ENCODE measurements around the gene PLEKHG7. TPM values are rescaled to one million over a fixed set of nuclear protein-coding genes. Genes with fewer than 3 reads are reported as not detected.
"Not testable (repeated sequence)": the region's sequence is repeated elsewhere in the genome, so short reads cannot be mapped to it uniquely, and the experiment has no call there.

The PLEKHG7 gene
- total RNA-seq, 8 experiments from 2014 or later: 0.05 to 0.91 (median 0.20) TPM

DNA sequence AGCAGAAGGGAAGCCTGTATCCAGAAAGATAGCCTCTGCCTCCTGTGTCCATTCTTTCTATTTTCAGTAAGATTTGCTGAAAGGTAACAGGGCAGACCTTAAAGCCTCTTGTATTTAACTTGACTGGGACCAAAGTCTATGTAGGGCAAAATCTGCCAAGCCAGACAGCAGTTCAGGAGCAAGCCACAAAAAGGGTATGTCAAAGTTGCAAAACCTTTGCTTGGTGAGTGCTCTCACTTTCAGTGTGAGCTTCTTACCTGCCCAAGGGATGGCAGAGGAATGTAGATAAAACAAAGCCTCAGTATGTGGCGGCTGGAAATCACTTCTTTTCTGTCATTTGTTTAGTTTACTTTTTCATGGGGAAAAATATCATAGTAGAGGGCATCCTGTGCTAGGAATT is 63.1 kb downstream of the PLEKHG7 start:
- no peak for ATAC-seq (replicated peaks in 6 of 8)
- Histone ChIP-seq H3K4me3 (no peak overlapping the region), H3K27ac (no peak overlapping the region), H3K4me1 (replicated peaks in 1 of 2) (peaks cover 0 to 22% of the 10 kb centered on the region in 2 donors)
- in situ Hi-C loops (cut with MboI; ENCODE audit: low pct_unique_long_range_greater_than_20kb in 2 of 9, low sequenced_read_pairs in 9 of 9, unreplicated experiment in 9 of 9): no loop called here
- 100% methylated on average over 1 of the region's 1 CpG; no CpG with 5 or more reads in 7 of the 10 experiments for WGBS, 10 experiments

DNA sequence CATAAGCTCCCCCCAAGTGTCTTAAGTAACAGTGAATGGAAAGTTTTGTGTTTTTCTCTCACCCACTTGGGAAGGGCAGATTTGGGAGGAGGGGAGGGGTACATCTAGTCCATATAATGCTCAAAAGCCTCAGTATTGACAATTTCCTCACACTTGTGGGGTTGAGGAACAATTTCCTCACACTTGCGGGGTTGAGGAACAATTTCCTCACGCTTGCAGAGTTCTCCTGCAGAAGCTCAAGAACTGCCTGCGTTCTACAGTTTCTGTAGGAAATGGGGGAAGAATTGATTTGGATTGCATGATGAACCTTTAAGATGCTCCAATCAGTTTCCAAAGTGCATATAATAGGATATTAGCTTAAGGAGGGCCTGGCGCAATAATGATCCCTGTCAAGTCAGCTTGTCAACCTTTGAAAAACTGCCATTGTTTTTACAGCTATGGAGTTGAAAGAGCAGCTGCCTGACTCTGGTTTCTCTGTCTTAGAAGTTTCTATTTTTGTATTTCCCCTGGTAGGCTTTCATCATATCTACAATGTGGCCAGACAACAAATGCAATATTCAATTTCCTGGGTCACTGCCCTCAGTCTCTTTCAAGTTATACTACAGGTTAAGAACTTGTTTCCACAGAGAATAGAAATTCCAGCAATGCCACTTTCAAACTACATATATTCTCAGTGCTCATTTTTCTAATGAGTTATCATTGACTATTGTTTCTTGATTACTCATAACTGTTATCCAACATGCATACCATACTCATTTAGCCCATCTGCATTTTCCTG is 66.5 kb downstream of the PLEKHG7 start:
- WGBS, 10 experiments: 40 to 100% (median 82%) methylated on average over 1 to 4 of the region's 4 CpGs; no CpG with 5 or more reads in 1 of the 10 experiments
- ATAC-seq (replicated peaks in 6 of 8): peak in 4 of 8 experiments; percentile 24 to 70 (median 54)
- H3K27ac ChIP-seq: no peak overlapping the region
- in situ Hi-C loops (cut with MboI; ENCODE audit: low pct_unique_long_range_greater_than_20kb in 2 of 9, low sequenced_read_pairs in 9 of 9, unreplicated experiment in 9 of 9): no loop called here
- H3K4me3 ChIP-seq: no peak overlapping the region
- H3K4me1 ChIP-seq (replicated peaks in 1 of 2): peaks cover 0 to 18% of the 10 kb centered on the region in 2 donors

DNA sequence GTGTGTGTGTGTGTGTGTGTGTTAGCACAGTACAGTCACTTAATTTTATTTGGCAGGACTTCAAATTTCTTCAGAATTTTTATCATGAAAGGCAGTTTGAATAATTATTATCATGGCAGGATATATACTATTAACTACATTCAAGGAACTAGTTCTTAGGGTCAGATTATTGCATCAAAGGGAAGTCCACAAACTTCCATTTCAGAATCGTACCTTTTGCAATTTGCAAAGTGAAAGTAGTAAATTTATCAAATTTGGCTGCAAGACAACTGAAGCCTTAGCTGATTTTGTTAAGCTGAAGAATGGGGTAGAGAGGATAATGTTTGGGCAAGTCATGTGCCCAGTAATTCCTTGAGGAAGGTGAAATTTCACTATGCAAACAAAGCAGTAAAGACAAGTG is 68.2 kb downstream of the PLEKHG7 start:
- Histone ChIP-seq H3K27ac (no peak overlapping the region), H3K4me3 (no peak overlapping the region), H3K4me1 (replicated peaks in 1 of 2) (peaks cover 0 to 12% of the 10 kb centered on the region in 2 donors)
- 60 to 100% (median 93%) methylated on average over 1 of the region's 1 CpG; no CpG with 5 or more reads in 2 of the 10 experiments for WGBS, 10 experiments
- in situ Hi-C loops (cut with MboI; ENCODE audit: low pct_unique_long_range_greater_than_20kb in 2 of 9, low sequenced_read_pairs in 9 of 9, unreplicated experiment in 9 of 9): no loop called here
- no peak for ATAC-seq (replicated peaks in 6 of 8)

DNA sequence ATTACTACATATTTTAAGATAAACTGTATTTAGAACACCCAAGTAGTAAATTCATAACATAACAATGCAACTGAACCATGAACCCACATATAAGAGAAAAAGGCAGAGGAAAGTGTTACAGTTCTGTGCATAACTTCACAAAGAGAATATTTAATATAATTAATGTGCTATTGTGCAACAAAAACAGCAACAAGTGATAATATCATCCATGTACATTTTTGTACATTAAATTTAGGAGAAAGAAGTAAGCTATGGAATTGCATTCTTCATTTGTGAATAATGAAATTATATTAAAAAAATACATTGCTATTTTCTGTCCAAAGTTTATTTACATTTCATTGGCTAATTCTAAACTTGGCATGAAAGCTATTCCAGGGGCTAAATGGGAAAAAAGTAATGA is 72.6 kb downstream of the PLEKHG7 start:
- in situ Hi-C loops (cut with MboI; ENCODE audit: low pct_unique_long_range_greater_than_20kb in 2 of 9, low sequenced_read_pairs in 9 of 9, unreplicated experiment in 9 of 9): no loop called here
- Histone ChIP-seq H3K27ac (no peak overlapping the region), H3K4me1 (replicated peaks in 1 of 2) (no peaks in the 10 kb centered on the region), H3K4me3 (no peak overlapping the region)
- no peak for ATAC-seq (replicated peaks in 6 of 8)

DNA sequence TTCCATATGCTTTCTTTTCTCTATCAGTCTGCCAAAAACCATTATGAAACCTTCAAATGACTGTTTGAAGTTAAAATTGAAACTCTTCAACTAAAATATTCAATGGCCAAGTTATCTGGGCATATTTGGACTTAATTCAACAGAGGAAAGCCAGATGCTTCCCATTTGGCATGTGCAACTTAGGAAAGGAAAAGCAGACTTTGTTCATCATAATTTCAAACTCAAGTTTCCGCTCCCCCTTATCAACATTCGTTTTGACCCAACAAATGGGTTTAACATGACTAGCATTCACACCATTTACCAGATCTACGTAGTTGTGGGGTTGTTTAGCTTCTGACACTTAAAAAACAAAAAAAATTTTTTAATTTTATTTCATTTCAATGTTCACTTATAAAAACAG is 75.7 kb downstream of the PLEKHG7 start:
- no peak for ATAC-seq (replicated peaks in 6 of 8)
- Histone ChIP-seq H3K4me1 (replicated peaks in 1 of 2) (no peaks in the 10 kb centered on the region), H3K4me3 (no peak overlapping the region), H3K27ac (no peak overlapping the region)
- 47 to 100% (median 94%) methylated on average over 1 to 3 of the region's 3 CpGs for WGBS, 10 experiments
- in situ Hi-C loops (cut with MboI; ENCODE audit: low pct_unique_long_range_greater_than_20kb in 2 of 9, low sequenced_read_pairs in 9 of 9, unreplicated experiment in 9 of 9): no loop called here

DNA sequence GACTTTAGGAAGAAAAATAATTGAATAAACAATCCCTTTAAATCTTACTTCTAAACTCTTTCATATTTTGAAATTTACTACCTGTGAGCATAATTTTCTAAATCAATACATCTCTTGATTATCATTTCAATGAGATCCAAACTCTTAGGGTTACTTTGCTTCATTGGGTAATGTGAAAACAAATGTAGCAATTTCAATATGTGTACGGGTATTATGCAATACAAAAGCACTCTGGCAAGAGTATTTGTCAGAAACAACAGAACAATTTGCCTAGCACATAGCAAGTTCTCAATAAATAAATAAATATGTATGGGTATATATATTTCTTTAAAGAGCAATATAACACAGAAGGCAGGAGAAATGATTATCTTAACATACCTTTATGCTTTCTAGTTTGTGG is 77.1 kb downstream of the PLEKHG7 start:
- 31 to 100% (median 77%) methylated on average over 1 of the region's 1 CpG for WGBS, 10 experiments
- Histone ChIP-seq H3K4me1 (replicated peaks in 1 of 2) (no peaks in the 10 kb centered on the region), H3K4me3 (no peak overlapping the region), H3K27ac (no peak overlapping the region)
- no peak for ATAC-seq (replicated peaks in 6 of 8)
- in situ Hi-C loops (cut with MboI; ENCODE audit: low pct_unique_long_range_greater_than_20kb in 2 of 9, low sequenced_read_pairs in 9 of 9, unreplicated experiment in 9 of 9): no loop called here

DNA sequence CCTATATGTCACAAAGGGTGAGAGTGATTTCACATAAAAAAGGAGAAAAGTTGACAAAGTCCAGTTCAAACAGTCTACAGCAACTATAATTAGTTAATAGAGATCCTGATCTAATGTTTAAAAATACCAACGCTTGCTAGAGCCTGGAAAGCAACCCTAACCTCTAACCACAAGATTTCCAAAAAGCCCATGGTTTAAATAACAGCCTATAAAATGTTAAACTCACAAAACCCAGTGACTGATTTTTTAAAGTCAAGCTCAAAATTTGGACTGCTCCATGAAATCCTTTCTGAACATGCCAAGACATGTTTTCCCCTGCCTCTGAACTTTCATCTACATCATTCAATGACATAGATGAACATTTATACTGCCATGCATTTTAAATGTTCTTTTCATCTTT is 81.6 kb downstream of the PLEKHG7 start:
- H3K4me1 ChIP-seq (replicated peaks in 1 of 2): no peaks in the 10 kb centered on the region
- in situ Hi-C loops (cut with MboI; ENCODE audit: low pct_unique_long_range_greater_than_20kb in 2 of 9, low sequenced_read_pairs in 9 of 9, unreplicated experiment in 9 of 9): no loop called here
- peak in 2 of 8 experiments; percentile 8 to 10 for ATAC-seq (replicated peaks in 6 of 8)
- WGBS, 10 experiments: 67 to 100% (median 100%) methylated on average over 1 of the region's 1 CpG; no CpG with 5 or more reads in 3 of the 10 experiments
- H3K4me3 ChIP-seq: no peak overlapping the region
- no peak overlapping the region for H3K27ac ChIP-seq

DNA sequence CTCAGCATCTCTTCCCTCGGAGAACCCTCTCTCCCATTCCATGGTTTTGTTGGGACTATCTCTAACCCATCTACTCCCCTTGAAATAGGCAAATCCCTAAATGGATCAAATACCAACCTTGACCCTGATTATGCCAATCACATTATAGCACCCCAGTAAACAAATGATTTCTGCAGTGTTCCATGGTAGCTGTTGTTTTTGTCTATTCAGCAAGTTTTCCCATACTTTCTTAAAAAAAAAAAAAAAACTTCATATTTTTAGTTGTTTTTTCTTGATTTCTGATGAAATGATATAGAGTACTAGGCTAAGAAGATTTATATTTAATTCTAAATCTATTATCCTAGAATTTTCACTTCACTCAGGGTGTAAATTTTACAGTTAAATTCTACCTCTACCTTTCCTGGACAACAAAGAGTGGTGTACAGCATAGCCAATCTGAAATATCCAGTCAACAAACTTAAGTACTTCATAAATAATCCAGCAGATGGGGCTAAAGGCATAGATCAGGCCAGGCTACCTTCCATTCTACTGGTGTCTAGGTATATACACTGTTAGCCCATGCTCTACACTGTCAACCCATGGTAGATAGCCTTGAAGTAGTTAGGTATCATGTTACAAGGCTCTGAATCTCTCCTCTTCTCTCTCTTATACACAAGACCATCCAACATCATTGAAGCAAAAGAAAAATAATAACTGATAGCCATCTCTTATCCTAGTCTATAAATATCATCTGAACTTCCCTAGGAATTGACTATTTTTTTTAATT is 82.2 kb downstream of the PLEKHG7 start:
- H3K27ac ChIP-seq: no peak overlapping the region
- peak; percentile 63 to 98 (median 85) for ATAC-seq (replicated peaks in 6 of 8)
- H3K4me3 ChIP-seq: no peak overlapping the region
- no peaks in the 10 kb centered on the region for H3K4me1 ChIP-seq (replicated peaks in 1 of 2)
- in situ Hi-C loops (cut with MboI; ENCODE audit: low pct_unique_long_range_greater_than_20kb in 2 of 9, low sequenced_read_pairs in 9 of 9, unreplicated experiment in 9 of 9): no loop called here
- WGBS, 10 experiments: 0 to 100% (median 63%) methylated on average over 1 of the region's 1 CpG; no CpG with 5 or more reads in 1 of the 10 experiments

DNA sequence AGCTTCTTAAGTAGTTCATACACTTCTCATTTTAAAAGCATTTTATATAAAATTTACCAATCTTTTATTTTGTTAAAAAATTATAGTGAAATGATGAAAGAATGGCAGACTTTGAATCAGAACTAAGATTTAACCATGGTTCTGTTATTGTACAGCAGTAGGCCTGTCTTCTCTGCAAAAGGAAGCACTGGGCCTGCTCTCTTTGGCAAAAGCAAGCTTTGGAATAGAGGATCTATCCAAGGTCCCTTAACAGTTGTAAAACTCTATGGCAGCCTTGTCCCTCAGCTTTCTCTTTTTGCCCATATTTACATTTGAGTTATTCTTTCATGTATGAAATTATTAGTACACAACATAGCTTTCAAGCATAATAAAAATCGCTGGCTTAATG is 82.8 kb downstream of the PLEKHG7 start:
- H3K27ac ChIP-seq: no peak overlapping the region

DNA sequence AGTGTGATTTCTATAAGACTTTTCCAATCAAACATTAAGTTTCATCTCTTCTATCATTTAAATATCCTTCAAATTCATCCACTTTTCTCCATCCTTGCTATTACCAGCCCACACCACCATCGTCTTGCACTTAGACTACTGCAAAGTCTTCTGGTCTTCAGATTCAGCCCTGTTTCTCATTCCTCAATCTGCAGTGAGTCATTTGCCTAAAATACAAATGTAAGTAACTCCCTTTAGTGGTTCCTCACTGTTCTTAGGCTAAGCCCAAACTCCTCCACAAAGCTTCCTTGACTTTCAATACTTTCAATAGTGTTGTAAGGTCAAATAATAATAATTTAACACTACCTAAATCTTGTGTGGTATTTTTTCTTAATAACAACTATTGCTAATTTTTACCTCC is 83.3 kb downstream of the PLEKHG7 start:
- no peaks in the 10 kb centered on the region for H3K4me1 ChIP-seq (replicated peaks in 1 of 2)
- in situ Hi-C loops (cut with MboI; ENCODE audit: low pct_unique_long_range_greater_than_20kb in 2 of 9, low sequenced_read_pairs in 9 of 9, unreplicated experiment in 9 of 9): no loop called here
- no peak overlapping the region for H3K4me3 ChIP-seq
- H3K27ac ChIP-seq: no peak overlapping the region
- 0 to 100% (median 87%) methylated on average over 1 of the region's 1 CpG; no CpG with 5 or more reads in 2 of the 10 experiments for WGBS, 10 experiments
- peak in 3 of 8 experiments; percentile 21 to 81 (median 76) for ATAC-seq (replicated peaks in 6 of 8)

More for the DNA sequence above, 82.8 kb downstream of the PLEKHG7 start:
- in situ Hi-C loops (cut with MboI; ENCODE audit: low pct_unique_long_range_greater_than_20kb in 2 of 9, low sequenced_read_pairs in 9 of 9, unreplicated experiment in 9 of 9): no loop called here
- peak in 2 of 8 experiments; percentile 6 to 22 for ATAC-seq (replicated peaks in 6 of 8)
- no peaks in the 10 kb centered on the region for H3K4me1 ChIP-seq (replicated peaks in 1 of 2)
- no peak overlapping the region for H3K4me3 ChIP-seq
- 25 to 100% (median 86%) methylated on average over 1 of the region's 1 CpG; no CpG with 5 or more reads in 2 of the 10 experiments for WGBS, 10 experiments

DNA sequence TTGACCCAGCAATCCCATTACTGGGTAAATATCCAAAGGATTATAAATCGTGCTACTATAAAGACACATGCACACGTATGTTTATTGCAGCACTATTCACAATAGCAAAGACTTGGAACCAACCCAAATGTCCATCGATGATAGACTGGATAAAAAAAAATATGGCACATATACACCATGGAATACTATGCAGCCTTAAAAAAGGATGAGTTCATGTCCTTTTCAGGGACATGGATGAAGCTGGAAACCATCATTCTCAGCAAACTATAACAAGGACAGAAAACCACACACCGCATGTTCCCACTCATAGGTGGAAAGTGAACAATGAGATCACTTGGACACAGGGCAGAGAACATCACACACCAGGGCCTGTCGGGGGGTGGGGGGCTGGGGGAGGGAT is 91.6 kb downstream of the PLEKHG7 start:
- H3K4me1 ChIP-seq (replicated peaks in 1 of 2); in situ Hi-C loops (cut with MboI; ENCODE audit: low pct_unique_long_range_greater_than_20kb in 2 of 9, low sequenced_read_pairs in 9 of 9, unreplicated experiment in 9 of 9); H3K27ac ChIP-seq; H3K4me3 ChIP-seq; ATAC-seq (replicated peaks in 6 of 8): not testable (repeated sequence)
- WGBS, 10 experiments: 100% methylated on average over 1 to 2 of the region's 5 CpGs; no CpG with 5 or more reads in 7 of the 10 experiments

DNA sequence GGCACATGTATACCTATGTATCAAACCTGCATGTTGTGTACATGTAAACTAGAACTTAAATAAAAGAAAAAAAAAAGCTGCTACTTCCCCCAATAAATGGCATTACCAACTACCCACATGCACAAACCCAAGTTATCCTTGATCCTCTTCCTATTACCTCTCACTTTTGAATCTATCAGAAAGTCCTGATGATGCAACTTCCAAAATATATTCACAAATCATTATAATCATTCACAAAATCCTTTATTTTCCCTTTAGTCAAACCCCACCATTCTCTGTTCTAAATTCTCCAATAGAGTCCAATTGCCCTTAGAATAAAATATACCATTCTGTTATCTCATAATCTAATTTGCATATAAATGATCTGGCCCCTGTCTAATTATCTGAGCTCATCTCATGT is 92.0 kb downstream of the PLEKHG7 start:
- in situ Hi-C loops (cut with MboI; ENCODE audit: low pct_unique_long_range_greater_than_20kb in 2 of 9, low sequenced_read_pairs in 9 of 9, unreplicated experiment in 9 of 9): no loop called here

DNA sequence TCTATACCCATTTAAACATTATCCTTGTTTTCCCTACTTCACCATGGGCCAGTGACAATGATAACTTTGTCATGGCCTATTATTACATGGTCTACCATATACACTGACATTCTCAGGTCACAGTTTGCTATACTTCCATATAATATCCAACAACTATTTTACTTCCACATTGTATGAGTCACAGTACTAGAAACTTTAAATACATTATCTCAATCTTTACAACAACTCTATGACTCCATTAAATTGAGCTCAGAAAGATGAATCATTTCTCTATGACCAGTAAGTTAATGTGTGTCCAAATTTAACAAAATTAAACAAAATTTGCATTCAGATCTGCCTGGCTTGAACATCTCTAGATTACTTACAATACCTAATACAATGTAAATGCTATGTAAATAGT is 93.9 kb downstream of the PLEKHG7 start:
- in situ Hi-C loops (cut with MboI; ENCODE audit: low pct_unique_long_range_greater_than_20kb in 2 of 9, low sequenced_read_pairs in 9 of 9, unreplicated experiment in 9 of 9): no loop called here
- ATAC-seq (replicated peaks in 6 of 8): no peak
- no peak overlapping the region for H3K4me3 ChIP-seq

More for the DNA sequence above, 92.0 kb downstream of the PLEKHG7 start:
- Histone ChIP-seq H3K4me1 (replicated peaks in 1 of 2) (no peaks in the 10 kb centered on the region), H3K27ac (no peak overlapping the region), H3K4me3 (no peak overlapping the region)
- no peak for ATAC-seq (replicated peaks in 6 of 8)

More for the DNA sequence above, 93.9 kb downstream of the PLEKHG7 start:
- Histone ChIP-seq H3K27ac (no peak overlapping the region), H3K4me1 (replicated peaks in 1 of 2) (no peaks in the 10 kb centered on the region)
